ENCODE measurements around the gene FKBP6.
A peak's percentile ranks its signal among the peaks of the same experiment; 100 is the strongest.
"Not testable (repeated sequence)": the region's sequence is repeated elsewhere in the genome, so short reads cannot be mapped to it uniquely, and the experiment has no call there.

The FKBP6 gene

GRCh38 chr7:73356159-73356558 lies 28.2 kb downstream of the FKBP6 start:
- peaks cover 6% of the 10 kb centered on the region for H3K4me1 Mint-ChIP-seq
- peaks cover 28% of the 10 kb centered on the region for H3K27me3 Mint-ChIP-seq
- no peak for DNase-seq
- CTCF ChIA-PET: no interaction called here
- H3K4me3 Mint-ChIP-seq: no peak overlapping the region
- no peaks in the 10 kb centered on the region for H3K9me3 Mint-ChIP-seq
- H3K27ac Mint-ChIP-seq: no peak overlapping the region
- H3K36me3 Mint-ChIP-seq: no peaks in the 10 kb centered on the region

GRCh38 chr7:73358590-73359275 lies 30.8 kb downstream of the FKBP6 start:
- Mint-ChIP-seq H3K27me3 (peaks cover 28% of the 10 kb centered on the region), H3K4me1 (peaks cover 6% of the 10 kb centered on the region), H3K27ac (no peak overlapping the region), H3K36me3 (no peaks in the 10 kb centered on the region), H3K4me3 (no peak overlapping the region), H3K9me3 (no peaks in the 10 kb centered on the region)
- CTCF ChIA-PET: no interaction called here
- DNase-seq: no peak

GRCh38 chr7:73359306-73359705 lies 31.3 kb downstream of the FKBP6 start:
- Mint-ChIP-seq H3K4me1 (peaks cover 6% of the 10 kb centered on the region), H3K27ac (peak overlapping the region; percentile 49), H3K27me3 (peaks cover 28% of the 10 kb centered on the region), H3K36me3 (no peaks in the 10 kb centered on the region), H3K4me3 (no peak overlapping the region), H3K9me3 (no peaks in the 10 kb centered on the region)
- CTCF ChIA-PET: no interaction called here
- DNase-seq: no peak

GRCh38 chr7:73359746-73360375 lies 31.9 kb downstream of the FKBP6 start:
- DNase-seq: no peak
- Mint-ChIP-seq H3K36me3 (no peaks in the 10 kb centered on the region), H3K27ac (no peak overlapping the region), H3K4me1 (peaks cover 6% of the 10 kb centered on the region), H3K27me3 (peaks cover 28% of the 10 kb centered on the region), H3K9me3 (no peaks in the 10 kb centered on the region), H3K4me3 (no peak overlapping the region)
- CTCF ChIA-PET: no interaction called here

- CTCF ChIA-PET: not testable (repeated sequence)
Observed at GRCh38 chr7:73360590-73360989, 32.6 kb downstream of the FKBP6 start.

GRCh38 chr7:73363225-73364005 lies 35.5 kb downstream of the FKBP6 start:
- Mint-ChIP-seq H3K27ac (no peak overlapping the region), H3K27me3 (peaks cover 22% of the 10 kb centered on the region), H3K36me3 (no peaks in the 10 kb centered on the region), H3K4me1 (peaks cover 1% of the 10 kb centered on the region), H3K4me3 (no peak overlapping the region), H3K9me3 (no peaks in the 10 kb centered on the region)
- no peak for DNase-seq
- CTCF ChIA-PET: no interaction called here

More at GRCh38 chr7:73360590-73360989, 32.6 kb downstream of the FKBP6 start:
- H3K36me3 Mint-ChIP-seq, H3K4me1 Mint-ChIP-seq, H3K4me3 Mint-ChIP-seq, H3K9me3 Mint-ChIP-seq, H3K27ac Mint-ChIP-seq, DNase-seq: not testable (repeated sequence)
- H3K27me3 Mint-ChIP-seq: peaks cover 28% of the 10 kb centered on the region

GRCh38 chr7:73364006-73364728 lies 36.2 kb downstream of the FKBP6 start:
- no peaks in the 10 kb centered on the region for H3K4me1 Mint-ChIP-seq
- no peak for DNase-seq
- H3K4me3 Mint-ChIP-seq: no peak overlapping the region
- peaks cover 15% of the 10 kb centered on the region for H3K27me3 Mint-ChIP-seq
- no peak overlapping the region for H3K27ac Mint-ChIP-seq
- H3K36me3 Mint-ChIP-seq: no peaks in the 10 kb centered on the region
- H3K9me3 Mint-ChIP-seq: no peaks in the 10 kb centered on the region
- CTCF ChIA-PET: no interaction called here

GRCh38 chr7:73366127-73366526 lies 38.2 kb downstream of the FKBP6 start:
- CTCF ChIA-PET: no interaction called here
- DNase-seq: no peak
- Mint-ChIP-seq H3K4me1 (no peaks in the 10 kb centered on the region), H3K27me3 (peaks cover 7% of the 10 kb centered on the region), H3K4me3 (no peak overlapping the region), H3K27ac (no peak overlapping the region), H3K36me3 (no peaks in the 10 kb centered on the region), H3K9me3 (no peaks in the 10 kb centered on the region)

GRCh38 chr7:73366990-73367389 lies 39.0 kb downstream of the FKBP6 start:
- DNase-seq: no peak
- Mint-ChIP-seq H3K4me3 (no peak overlapping the region), H3K36me3 (no peaks in the 10 kb centered on the region), H3K27me3 (peaks cover 7% of the 10 kb centered on the region), H3K9me3 (no peaks in the 10 kb centered on the region), H3K4me1 (no peaks in the 10 kb centered on the region), H3K27ac (no peak overlapping the region)
- CTCF ChIA-PET: no interaction called here

GRCh38 chr7:73369009-73369408 lies 41.0 kb downstream of the FKBP6 start:
- H3K4me3 Mint-ChIP-seq: no peak overlapping the region
- no peaks in the 10 kb centered on the region for H3K36me3 Mint-ChIP-seq
- no peak overlapping the region for H3K27ac Mint-ChIP-seq
- DNase-seq: no peak
- CTCF ChIA-PET: no interaction called here
- H3K27me3 Mint-ChIP-seq: peaks cover 11% of the 10 kb centered on the region
- H3K9me3 Mint-ChIP-seq: no peaks in the 10 kb centered on the region
- H3K4me1 Mint-ChIP-seq: no peaks in the 10 kb centered on the region

- no peaks in the 10 kb centered on the region for H3K9me3 Mint-ChIP-seq
- H3K27ac Mint-ChIP-seq: no peak overlapping the region
- peaks cover 12% of the 10 kb centered on the region for H3K27me3 Mint-ChIP-seq
- H3K36me3 Mint-ChIP-seq: no peaks in the 10 kb centered on the region
- no peaks in the 10 kb centered on the region for H3K4me1 Mint-ChIP-seq
- CTCF ChIA-PET: no interaction called here
- no peak for DNase-seq
- H3K4me3 Mint-ChIP-seq: no peak overlapping the region
Observed at GRCh38 chr7:73369622-73370021, 41.7 kb downstream of the FKBP6 start.

GRCh38 chr7:73373741-73374140 lies 45.8 kb downstream of the FKBP6 start:
- CTCF ChIA-PET: no interaction called here
- DNase-seq: no peak
- H3K9me3 Mint-ChIP-seq: no peaks in the 10 kb centered on the region
- H3K4me3 Mint-ChIP-seq: no peak overlapping the region
- peaks cover 42% of the 10 kb centered on the region for H3K27me3 Mint-ChIP-seq
- H3K4me1 Mint-ChIP-seq: no peaks in the 10 kb centered on the region
- H3K27ac Mint-ChIP-seq: no peak overlapping the region
- no peaks in the 10 kb centered on the region for H3K36me3 Mint-ChIP-seq

- H3K27me3 Mint-ChIP-seq: peaks cover 58% of the 10 kb centered on the region
- CTCF ChIA-PET, H3K27ac Mint-ChIP-seq, H3K9me3 Mint-ChIP-seq, H3K4me1 Mint-ChIP-seq, DNase-seq, H3K36me3 Mint-ChIP-seq, H3K4me3 Mint-ChIP-seq: not testable (repeated sequence)
Observed at GRCh38 chr7:73376262-73376661, 48.3 kb downstream of the FKBP6 start.

- Mint-ChIP-seq H3K36me3 (no peaks in the 10 kb centered on the region), H3K4me3 (no peak overlapping the region), H3K4me1 (no peaks in the 10 kb centered on the region), H3K27me3 (peaks cover 63% of the 10 kb centered on the region), H3K9me3 (no peaks in the 10 kb centered on the region), H3K27ac (no peak overlapping the region)
- CTCF ChIA-PET: no interaction called here
- DNase-seq: no peak
Observed at GRCh38 chr7:73376671-73377412, 48.9 kb downstream of the FKBP6 start.
